Forelimb muscle (tissue), 1 donor: ENCODE measurements around the gene TAF12. TPM values are rescaled to one million over a fixed set of nuclear protein-coding genes. Genes with fewer than 3 reads are reported as not detected.
"Not testable (repeated sequence)": the region's sequence is repeated elsewhere in the genome, so short reads cannot be mapped to it uniquely, and the experiment has no call there.

Experiments used
- DNase-seq: peaks from one replicate; pipeline ENCODE4 v3.0.0-alpha.2; 2013; ENCODE audit warnings: low read depth
- polyA plus RNA-seq: library from polyadenylated mRNA; unstranded; fragments of 120-200 nt; gene quantifications from one replicate; pipeline ENCODE4 v1.2.1, GENCODE V29; 2013; ENCODE audit not compliant: insufficient read length

The TAF12 gene
- polyA plus RNA-seq, 1 donor = 25.2 TPM

- peak; percentile 87 for DNase-seq
Observed at GRCh38 chr1:28581531-28582247, 61.2 kb downstream of the TAF12 start.

GRCh38 chr1:28580722-28581530, 61.9 kb downstream of the TAF12 start:
- DNase-seq = no peak

- DNase-seq = no peak
Observed at GRCh38 chr1:28579401-28579800, 63.5 kb downstream of the TAF12 start.

GRCh38 chr1:28578696-28579218, 64.1 kb downstream of the TAF12 start:
- DNase-seq = no peak

GRCh38 chr1:28577738-28578536, 64.9 kb downstream of the TAF12 start:
- no peak for DNase-seq

GRCh38 chr1:28577052-28577678, 65.7 kb downstream of the TAF12 start:
- DNase-seq = no peak

- no peak for DNase-seq
Observed at GRCh38 chr1:28573564-28573963, 69.3 kb downstream of the TAF12 start.

- DNase-seq = not testable (repeated sequence)
Observed at GRCh38 chr1:28572891-28573290, 70.0 kb downstream of the TAF12 start.

GRCh38 chr1:28571911-28572310, 71.0 kb downstream of the TAF12 start:
- DNase-seq = no peak

- DNase-seq = no peak
Observed at GRCh38 chr1:28566931-28567330, 75.9 kb downstream of the TAF12 start.

GRCh38 chr1:28565726-28566125, 77.1 kb downstream of the TAF12 start:
- DNase-seq = no peak

- DNase-seq = no peak
Observed at GRCh38 chr1:28565040-28565439, 77.8 kb downstream of the TAF12 start.

GRCh38 chr1:28564310-28564709, 78.6 kb downstream of the TAF12 start:
- no peak for DNase-seq

GRCh38 chr1:28560886-28561285, 82.0 kb downstream of the TAF12 start:
- no peak for DNase-seq

Other genes with a start within 250 kb of the TAF12 start
- gene RCC1, start 137.0 kb downstream of the TAF12 start, polyA plus RNA-seq = 25.0 TPM
- gene TRNAU1AP, start 90.0 kb downstream of the TAF12 start, polyA plus RNA-seq = 19.2 TPM
- 7.1 TPM for gene RAB42, start 50.8 kb downstream of the TAF12 start, polyA plus RNA-seq
- gene RNU11, start 5.5 kb upstream of the TAF12 start, polyA plus RNA-seq = not detected
- gene GMEB1, start 25.7 kb upstream of the TAF12 start, polyA plus RNA-seq = 10.3 TPM
- 49.4 TPM for gene YTHDF2, start 93.9 kb upstream of the TAF12 start, polyA plus RNA-seq
- gene OPRD1, start 169.1 kb upstream of the TAF12 start, polyA plus RNA-seq = 0.67 TPM